ENCODE results near the gene SPECC1. TPM values are rescaled to one million over a fixed set of nuclear protein-coding genes. Genes with fewer than 3 reads are reported as not detected.

SPECC1 gene
- total and polyA plus RNA-seq, 2 experiments from 2014 or later = 1.3 to 1.5 TPM

DNA sequence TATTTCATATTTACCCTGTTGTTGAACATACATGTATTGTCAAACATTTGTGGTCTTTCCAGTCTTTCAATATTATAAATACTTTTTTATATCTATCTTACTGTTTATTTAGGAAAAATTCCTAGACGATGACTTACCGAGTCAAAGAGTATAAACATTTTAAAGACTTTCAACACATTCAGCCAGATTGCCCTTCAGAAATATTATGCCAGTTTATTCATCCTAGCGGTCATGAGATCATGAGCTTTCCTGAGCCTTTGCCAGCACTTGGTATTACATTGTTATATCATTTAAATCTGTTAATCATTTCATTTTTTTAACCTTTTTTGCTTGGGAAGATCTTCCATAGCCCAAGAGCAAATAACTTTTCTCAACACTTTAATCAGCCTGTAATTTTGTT lies 197.4 kb downstream of the SPECC1 start:
- Histone ChIP-seq H3K4me1 (ENCODE audit: insufficient read depth) (peaks cover 31% of the 10 kb centered on the region), H3K36me3 (ENCODE audit: low read depth) (no peaks in the 10 kb centered on the region), H2AFZ (no peak overlapping the region), H3K9ac (no peak overlapping the region), H3K4me3 (peak overlapping the region; percentile 1; the same call in 1 of the 2 replicates), H3K27ac (no peak overlapping the region), H4K20me1 (ENCODE audit: insufficient read depth) (no peaks in the 10 kb centered on the region), H3K27me3 (replicated peaks; ENCODE audit: insufficient read depth) (peaks cover 3% of the 10 kb centered on the region; the same call in 1 of the 2 replicates), H3K9me2 (ENCODE audit: insufficient read depth) (no peaks in the 10 kb centered on the region), H3F3A (ENCODE audit: insufficient read depth) (peaks cover 13% of the 10 kb centered on the region), H3K79me2 (ENCODE audit: insufficient read depth) (no peaks in the 10 kb centered on the region), H3K4me2 (ENCODE audit: unreplicated experiment) (peak overlapping the region; percentile 54), H3K9me3 (ENCODE audit: low read depth) (no peaks in the 10 kb centered on the region)
- no peak for TF ChIP-seq EZH2 (IDR thresholded peaks at IDR 0.05; ENCODE audit: insufficient read depth, poor library complexity, severe bottlenecking)
- no peak for TF ChIP-seq EZH2phosphoT487 (IDR thresholded peaks at IDR 0.05; ENCODE audit: insufficient read depth, low read depth)
- DNase-seq = peak; percentile 83
- in situ Hi-C loops (cut with MboI) = loop anchor here (25.0 kb wide), 1 partner anchor 219 kb away; the partner anchor contains the start of gene AKAP10
- WGBS, 2 experiments (ENCODE audit: low coverage in 1 of 2, low lambda C conversion rate in 2 of 2, missing lambda C conversion rate in 2 of 2) = 1 to 6% methylated on average over 3 of the region's 3 CpGs

DNA sequence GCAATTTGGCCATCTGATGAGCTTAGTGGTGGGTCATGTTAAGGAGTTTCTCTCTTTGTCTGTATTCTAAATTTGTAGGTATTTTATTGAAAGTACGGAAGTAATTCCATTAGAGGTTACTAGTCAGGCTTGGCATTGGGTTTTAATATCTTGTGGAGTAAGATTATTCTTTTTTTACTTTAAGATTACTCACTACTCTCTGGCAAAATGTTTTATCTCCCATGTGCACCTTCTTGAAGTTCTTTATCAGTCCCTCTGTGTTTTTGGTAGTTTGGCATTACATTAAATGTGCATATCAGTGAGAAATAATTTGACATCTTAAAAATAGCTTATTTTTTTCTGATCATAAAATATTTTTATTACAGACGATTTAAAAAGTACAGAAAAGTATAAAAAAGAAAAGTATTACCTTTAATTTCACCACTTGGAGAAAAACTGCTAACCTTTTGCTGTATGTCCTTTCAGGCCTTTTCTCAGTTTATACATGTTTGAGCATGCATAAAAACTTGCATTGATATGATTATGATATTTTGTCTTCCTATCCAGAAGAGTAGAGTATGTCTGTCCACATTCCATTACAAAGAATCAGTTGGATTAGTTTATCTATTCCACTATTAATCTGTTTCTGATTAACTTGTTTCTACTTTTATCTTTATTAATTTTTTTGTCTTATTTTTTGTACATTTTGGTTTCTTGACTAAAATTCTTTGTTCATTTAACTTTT lies 198.3 kb downstream of the SPECC1 start:
- Histone ChIP-seq H3K9me3 (ENCODE audit: low read depth) (no peaks in the 10 kb centered on the region), H3F3A (ENCODE audit: insufficient read depth) (peaks cover 13% of the 10 kb centered on the region), H3K9ac (no peak overlapping the region), H2AFZ (no peak overlapping the region), H3K4me1 (ENCODE audit: insufficient read depth) (peaks cover 31% of the 10 kb centered on the region), H3K27ac (no peak overlapping the region), H3K9me2 (ENCODE audit: insufficient read depth) (no peaks in the 10 kb centered on the region), H3K4me2 (ENCODE audit: unreplicated experiment) (peak overlapping the region; percentile 54), H3K4me3 (no peak overlapping the region), H4K20me1 (ENCODE audit: insufficient read depth) (no peaks in the 10 kb centered on the region), H3K27me3 (replicated peaks; ENCODE audit: insufficient read depth) (peaks cover 3% of the 10 kb centered on the region; the same call in 1 of the 2 replicates), H3K36me3 (ENCODE audit: low read depth) (no peaks in the 10 kb centered on the region), H3K79me2 (ENCODE audit: insufficient read depth) (no peaks in the 10 kb centered on the region)
- no peak for TF ChIP-seq EZH2 (IDR thresholded peaks at IDR 0.05; ENCODE audit: insufficient read depth, poor library complexity, severe bottlenecking)
- no peak for TF ChIP-seq EZH2phosphoT487 (IDR thresholded peaks at IDR 0.05; ENCODE audit: insufficient read depth, low read depth)
- WGBS, 2 experiments (ENCODE audit: low coverage in 1 of 2, low lambda C conversion rate in 2 of 2, missing lambda C conversion rate in 2 of 2) = 70 to 74% methylated on average over 2 of the region's 2 CpGs
- no peak for DNase-seq
- in situ Hi-C loops (cut with MboI) = loop anchor here (25.0 kb wide), 1 partner anchor 220 kb away; the partner anchor contains the start of gene AKAP10

GRCh38 chr17:20208717-20209116 lies 199.6 kb downstream of the SPECC1 start:
- Histone ChIP-seq H2AFZ (no peak overlapping the region), H3K27ac (no peak overlapping the region), H3K9ac (no peak overlapping the region), H3K27me3 (replicated peaks; ENCODE audit: insufficient read depth) (peaks cover 3% of the 10 kb centered on the region; the same call in 1 of the 2 replicates), H3K9me2 (ENCODE audit: insufficient read depth) (no peaks in the 10 kb centered on the region), H3K4me1 (ENCODE audit: insufficient read depth) (peaks cover 22% of the 10 kb centered on the region), H3K36me3 (ENCODE audit: low read depth) (no peaks in the 10 kb centered on the region), H3K4me3 (no peak overlapping the region), H3K9me3 (ENCODE audit: low read depth) (no peaks in the 10 kb centered on the region), H3K79me2 (ENCODE audit: insufficient read depth) (no peaks in the 10 kb centered on the region), H3F3A (ENCODE audit: insufficient read depth) (peaks cover 13% of the 10 kb centered on the region), H3K4me2 (ENCODE audit: unreplicated experiment) (no peak overlapping the region), H4K20me1 (ENCODE audit: insufficient read depth) (no peaks in the 10 kb centered on the region)
- 92 to 100% methylated on average over 3 of the region's 3 CpGs for WGBS, 2 experiments (ENCODE audit: low coverage in 1 of 2, low lambda C conversion rate in 2 of 2, missing lambda C conversion rate in 2 of 2)
- TF ChIP-seq EZH2phosphoT487 (IDR thresholded peaks at IDR 0.05; ENCODE audit: insufficient read depth, low read depth) (no peak), EZH2 (IDR thresholded peaks at IDR 0.05; ENCODE audit: insufficient read depth, poor library complexity, severe bottlenecking) (no peak)
- DNase-seq = no peak
- in situ Hi-C loops (cut with MboI) = loop anchor here (25.0 kb wide), 1 partner anchor 221 kb away; the partner anchor contains the start of gene AKAP10

DNA sequence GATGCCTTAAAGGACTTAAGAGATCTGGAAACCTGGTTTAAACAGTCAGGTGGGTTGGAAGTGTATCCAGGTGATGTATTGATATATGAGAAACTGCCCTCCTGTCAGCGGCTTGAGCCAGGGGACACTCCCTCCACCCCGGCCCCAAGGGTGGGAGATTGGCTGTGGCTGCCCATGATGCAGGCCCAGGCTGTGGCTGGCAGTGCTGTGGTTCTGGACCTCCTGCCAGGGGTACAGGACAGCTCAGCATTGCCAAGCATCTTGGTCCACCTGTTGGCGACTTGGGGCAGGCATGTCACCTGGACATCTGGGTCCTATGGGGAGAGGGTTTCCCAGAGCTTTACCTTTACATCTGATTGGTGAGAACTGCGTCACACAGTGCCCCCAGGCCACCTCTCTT lies 201.0 kb downstream of the SPECC1 start:
- WGBS, 2 experiments (ENCODE audit: low coverage in 1 of 2, low lambda C conversion rate in 2 of 2, missing lambda C conversion rate in 2 of 2) = 80 to 82% methylated on average over 4 of the region's 4 CpGs
- H4K20me1 ChIP-seq (ENCODE audit: insufficient read depth) = no peaks in the 10 kb centered on the region

More for the DNA sequence above, 201.0 kb downstream of the SPECC1 start:
- Histone ChIP-seq H3K9me3 (ENCODE audit: low read depth) (no peaks in the 10 kb centered on the region), H2AFZ (no peak overlapping the region), H3K36me3 (ENCODE audit: low read depth) (no peaks in the 10 kb centered on the region), H3K79me2 (ENCODE audit: insufficient read depth) (no peaks in the 10 kb centered on the region), H3K27ac (no peak overlapping the region), H3K9ac (no peak overlapping the region), H3K9me2 (ENCODE audit: insufficient read depth) (no peaks in the 10 kb centered on the region), H3K4me1 (ENCODE audit: insufficient read depth) (peaks cover 20% of the 10 kb centered on the region), H3K27me3 (replicated peaks; ENCODE audit: insufficient read depth) (peaks cover 3% of the 10 kb centered on the region; the same call in 1 of the 2 replicates), H3K4me2 (ENCODE audit: unreplicated experiment) (no peak overlapping the region), H3F3A (ENCODE audit: insufficient read depth) (peaks cover 13% of the 10 kb centered on the region), H3K4me3 (no peak overlapping the region)
- in situ Hi-C loops (cut with MboI) = loop anchor here (25.0 kb wide), 1 partner anchor 223 kb away; the partner anchor contains the start of gene AKAP10
- DNase-seq = no peak
- no peak for TF ChIP-seq EZH2 (IDR thresholded peaks at IDR 0.05; ENCODE audit: insufficient read depth, poor library complexity, severe bottlenecking)
- no peak for TF ChIP-seq EZH2phosphoT487 (IDR thresholded peaks at IDR 0.05; ENCODE audit: insufficient read depth, low read depth)

All from GM23248 (cell line).